ENCODE results near the gene SLC25A5.

The SLC25A5 gene

DNA sequence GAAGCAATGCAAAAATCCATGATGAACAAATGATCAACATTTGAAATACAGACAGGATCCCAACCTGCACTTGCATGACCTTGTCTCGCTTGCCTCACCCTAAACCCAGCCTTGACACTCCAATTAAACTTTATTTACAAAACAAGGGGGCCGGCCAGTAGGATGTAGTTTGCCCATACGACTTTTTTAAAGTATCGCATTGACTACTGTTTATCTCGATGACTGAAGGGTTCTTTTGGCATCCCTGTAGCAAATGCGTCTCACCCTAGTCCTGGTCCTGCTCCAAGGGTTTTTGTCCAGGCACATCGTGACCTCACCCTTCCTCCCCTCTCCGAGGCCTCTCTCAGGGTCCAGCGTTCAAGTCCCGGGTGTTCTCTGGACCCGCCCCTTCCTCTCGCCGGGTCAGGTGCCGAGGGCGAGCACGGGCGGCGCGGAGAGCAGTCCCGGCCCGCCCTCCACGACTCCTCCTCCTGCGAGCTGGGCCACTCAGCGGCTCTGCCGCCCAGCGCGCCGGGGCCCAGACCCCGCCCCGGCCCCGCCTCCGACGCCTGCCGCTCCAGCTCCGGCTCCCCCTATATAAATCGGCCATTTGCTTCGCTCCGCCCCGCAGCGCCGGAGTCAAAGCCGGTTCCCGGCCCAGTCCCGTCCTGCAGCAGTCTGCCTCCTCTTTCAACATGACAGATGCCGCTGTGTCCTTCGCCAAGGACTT lies at the start of gene SLC25A5:
Gene SLC25A5 (plus strand): TSS at position 603 of the 709 bp plus-strand sequence. CDS start 72 bp downstream, at position 675.
- peak within 1 kb of the TSS; percentile 82 for H3K4me3 ChIP-seq (ENCODE audit: low read length)
- peak; percentile 76 for DNase-seq (ENCODE audit: low read depth)
- TF ChIP-seq, protein P1, sequence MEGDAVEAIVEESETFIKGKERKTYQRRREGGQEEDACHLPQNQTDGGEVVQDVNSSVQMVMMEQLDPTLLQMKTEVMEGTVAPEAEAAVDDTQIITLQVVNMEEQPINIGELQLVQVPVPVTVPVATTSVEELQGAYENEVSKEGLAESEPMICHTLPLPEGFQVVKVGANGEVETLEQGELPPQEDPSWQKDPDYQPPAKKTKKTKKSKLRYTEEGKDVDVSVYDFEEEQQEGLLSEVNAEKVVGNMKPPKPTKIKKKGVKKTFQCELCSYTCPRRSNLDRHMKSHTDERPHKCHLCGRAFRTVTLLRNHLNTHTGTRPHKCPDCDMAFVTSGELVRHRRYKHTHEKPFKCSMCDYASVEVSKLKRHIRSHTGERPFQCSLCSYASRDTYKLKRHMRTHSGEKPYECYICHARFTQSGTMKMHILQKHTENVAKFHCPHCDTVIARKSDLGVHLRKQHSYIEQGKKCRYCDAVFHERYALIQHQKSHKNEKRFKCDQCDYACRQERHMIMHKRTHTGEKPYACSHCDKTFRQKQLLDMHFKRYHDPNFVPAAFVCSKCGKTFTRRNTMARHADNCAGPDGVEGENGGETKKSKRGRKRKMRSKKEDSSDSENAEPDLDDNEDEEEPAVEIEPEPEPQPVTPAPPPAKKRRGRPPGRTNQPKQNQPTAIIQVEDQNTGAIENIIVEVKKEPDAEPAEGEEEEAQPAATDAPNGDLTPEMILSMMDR (conservative IDR thresholded peaks at IDR 0.05; ENCODE audit: low read length): no peak

DNA sequence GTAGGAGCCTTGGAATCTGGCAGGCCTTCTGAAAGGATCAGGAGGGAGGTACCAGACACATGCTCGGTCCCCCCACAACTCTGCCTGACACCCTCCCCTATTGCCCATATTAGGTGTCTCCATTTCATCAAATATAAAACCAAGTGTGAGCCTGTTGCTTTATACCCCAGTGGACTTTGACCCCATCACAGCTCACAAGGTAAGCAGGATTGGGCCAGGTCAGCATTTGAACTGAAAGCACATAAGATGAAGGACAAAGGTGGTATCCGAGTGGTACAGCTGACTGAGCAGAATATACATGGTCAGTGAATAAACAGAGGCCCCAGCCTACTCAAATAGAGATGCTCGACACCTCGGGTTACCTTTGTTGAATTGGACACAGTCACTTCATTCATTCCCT lies 49.1 kb upstream of the SLC25A5 start:
- no peak for DNase-seq (ENCODE audit: low read depth)
- TF ChIP-seq, protein P1 (conservative IDR thresholded peaks at IDR 0.05; ENCODE audit: low read length): no peak
- H3K4me3 ChIP-seq (ENCODE audit: low read length): no peak overlapping the region

DNA sequence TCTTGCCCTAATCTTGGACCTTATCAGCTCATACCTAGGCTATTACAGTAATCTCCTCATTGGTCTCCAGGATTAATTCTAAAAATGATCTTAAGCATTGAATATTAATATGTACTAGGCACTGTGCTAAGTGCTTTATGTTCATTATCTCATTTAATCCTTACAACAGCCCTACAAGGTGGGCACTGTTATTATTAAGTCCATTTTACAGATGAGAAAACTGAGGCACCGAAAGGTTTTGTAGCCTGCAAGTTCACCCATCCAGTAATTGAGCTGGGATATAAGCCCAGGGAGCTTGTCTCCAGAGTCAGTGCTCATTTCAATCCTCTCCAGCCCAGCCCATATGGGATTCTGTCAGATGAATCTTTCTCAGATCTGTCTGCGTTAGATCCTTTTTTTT lies 48.3 kb upstream of the SLC25A5 start:
- H3K4me3 ChIP-seq (ENCODE audit: low read length): no peak overlapping the region
- no peak for DNase-seq (ENCODE audit: low read depth)
- TF ChIP-seq, protein P1 (conservative IDR thresholded peaks at IDR 0.05; ENCODE audit: low read length): no peak

DNA sequence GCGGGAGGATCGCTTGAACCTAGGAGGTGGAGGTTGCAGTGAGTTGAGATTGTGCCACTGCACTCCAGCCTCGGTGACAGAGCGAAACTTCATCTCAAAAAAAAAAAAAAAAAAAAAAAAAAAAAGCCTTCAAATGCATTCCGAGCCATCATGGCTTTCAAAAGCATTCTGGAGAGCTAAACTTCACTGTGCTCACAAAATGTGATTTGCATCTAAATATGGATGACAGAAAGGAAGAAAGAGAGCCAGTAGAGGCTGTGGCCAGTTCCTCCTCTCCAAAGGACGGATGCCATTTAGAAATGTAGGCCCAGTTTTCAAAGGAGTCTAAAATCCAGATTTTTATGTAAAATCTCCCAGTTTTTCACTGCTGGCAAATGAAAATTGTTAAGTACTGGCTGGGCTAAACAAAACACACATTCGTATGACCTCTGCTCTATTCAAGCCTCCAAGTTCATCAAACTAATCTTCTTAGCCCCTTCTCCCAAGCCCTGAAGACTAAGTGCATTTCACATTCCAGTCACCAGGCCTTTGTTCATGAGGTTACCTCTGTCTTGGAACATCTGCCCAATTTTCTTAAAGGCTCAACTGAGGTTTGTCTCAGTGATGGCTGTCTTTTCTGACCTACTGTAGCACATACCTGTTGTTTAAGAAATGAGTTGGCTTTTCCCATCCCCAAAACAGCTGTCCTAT lies 47.1 kb upstream of the SLC25A5 start:
- TF ChIP-seq, protein P1 (conservative IDR thresholded peaks at IDR 0.05; ENCODE audit: low read length): no peak
- DNase-seq (ENCODE audit: low read depth): no peak
- H3K4me3 ChIP-seq (ENCODE audit: low read length): no peak overlapping the region

DNA sequence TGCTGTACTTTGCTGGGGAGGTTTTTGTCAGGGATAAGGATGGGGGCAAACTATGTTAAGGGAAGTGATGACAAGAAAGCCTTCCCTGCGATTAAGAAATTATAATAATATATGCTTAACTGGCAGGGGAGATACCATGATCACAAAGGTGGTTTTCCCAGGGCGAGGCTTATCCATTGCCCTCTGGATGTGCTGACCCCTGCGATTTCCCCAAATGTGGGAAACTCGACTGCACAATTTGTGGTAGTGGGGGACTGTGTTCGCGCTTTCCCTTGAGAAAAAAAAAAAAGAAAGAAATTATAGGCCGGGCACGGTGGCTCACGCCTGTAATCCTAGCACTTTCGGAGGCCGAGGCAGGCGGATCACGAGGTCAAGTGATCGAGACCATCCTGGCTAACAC lies 44.6 kb upstream of the SLC25A5 start:
- H3K4me3 ChIP-seq (ENCODE audit: low read length): no peak overlapping the region
- no peak for DNase-seq (ENCODE audit: low read depth)
- TF ChIP-seq, protein P1 (conservative IDR thresholded peaks at IDR 0.05; ENCODE audit: low read length): no peak

DNA sequence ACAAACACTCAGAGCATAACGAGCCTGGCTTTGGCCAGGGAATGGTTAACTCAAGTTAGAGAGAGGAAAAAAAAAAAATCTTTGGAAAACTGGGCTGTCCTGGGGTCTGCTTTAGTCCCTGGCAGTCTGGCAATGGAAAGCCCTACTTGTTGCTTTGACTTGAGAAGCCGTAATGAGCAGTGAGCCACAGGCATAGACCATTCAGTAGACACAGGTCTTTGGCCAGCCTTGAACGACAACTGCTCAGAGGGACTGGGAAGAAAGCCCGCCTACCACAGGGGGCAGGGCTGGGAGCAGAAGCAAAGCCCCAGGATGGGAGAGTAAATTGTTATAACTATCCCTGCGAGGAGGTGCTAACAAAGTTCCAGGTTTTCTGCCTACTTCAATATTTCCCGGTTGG lies 43.2 kb upstream of the SLC25A5 start:
- DNase-seq (ENCODE audit: low read depth): no peak
- TF ChIP-seq, protein P1 (conservative IDR thresholded peaks at IDR 0.05; ENCODE audit: low read length): no peak
- H3K4me3 ChIP-seq (ENCODE audit: low read length): no peak overlapping the region
